Fibroblast of villous mesenchyme (primary cell): ENCODE data around the gene HS3ST5. TPM values are rescaled to one million over a fixed set of nuclear protein-coding genes. Genes with fewer than 3 reads are reported as not detected.

Experiments used
- DNase-seq: peaks from one replicate; pipeline ENCODE4 v3.0.0-alpha.2; 2010; ENCODE audit warnings: low read depth
- H3K4me3 ChIP-seq: 2 replicates; pipeline ENCODE4 v1.5.1; 2011; ENCODE audit warnings: low read depth, mild to moderate bottlenecking, low read length
- CTCF ChIP-seq: IDR thresholded peaks from 2 replicates; pipeline ENCODE4 v1.5.1; 2012; ENCODE audit warnings: low read depth, mild to moderate bottlenecking, low read length; ENCODE audit not compliant: insufficient read depth
- total RNA-seq: library from RNA; depleted of rRNA; stranded (reverse); fragments of >200 nt; gene quantifications from 2 replicates; pipeline ENCODE4 v1.2.3, GENCODE V29; 2012

HS3ST5 gene
- total RNA-seq, 1 donor, result under 0.01 TPM

- H3K4me3 ChIP-seq, result no peak overlapping the region
- TF ChIP-seq CTCF, result no peak
- DNase-seq, result no peak
These were observed 50.4 kb downstream of the HS3ST5 start for GRCh38 chr6:114292431-114292830.

- no peak for TF ChIP-seq CTCF
- no peak for DNase-seq
- no peak overlapping the region for H3K4me3 ChIP-seq
These were observed 51.4 kb downstream of the HS3ST5 start for GRCh38 chr6:114291428-114291827.

GRCh38 chr6:114290864-114291263, 52.0 kb downstream of the HS3ST5 start:
- H3K4me3 ChIP-seq, result no peak overlapping the region
- TF ChIP-seq CTCF, result no peak
- no peak for DNase-seq

- no peak overlapping the region for H3K4me3 ChIP-seq
- no peak for TF ChIP-seq CTCF
- no peak for DNase-seq
These were observed 53.9 kb downstream of the HS3ST5 start for GRCh38 chr6:114288701-114289495.

- DNase-seq, result no peak
These were observed 55.4 kb downstream of the HS3ST5 start for GRCh38 chr6:114287461-114287860.

GRCh38 chr6:114286211-114286610, 56.6 kb downstream of the HS3ST5 start:
- no peak for TF ChIP-seq CTCF
- DNase-seq, result no peak

More at GRCh38 chr6:114287461-114287860, 55.4 kb downstream of the HS3ST5 start:
- H3K4me3 ChIP-seq, result no peak overlapping the region
- TF ChIP-seq CTCF, result no peak

GRCh38 chr6:114284281-114284680, 58.5 kb downstream of the HS3ST5 start:
- no peak for DNase-seq
- no peak for TF ChIP-seq CTCF
- no peak overlapping the region for H3K4me3 ChIP-seq

More at GRCh38 chr6:114286211-114286610, 56.6 kb downstream of the HS3ST5 start:
- H3K4me3 ChIP-seq, result no peak overlapping the region
